Activated T-helper 2 cell treated with anti-CD3 and anti-CD28 coated beads, Interferon-gamma antibody, Interleukin-2, Interleukin-4, amounts not matched to agents 10 μg/mL and 5 μg/mL and 100 μg/mL, durations not matched to agents 14 hours and 24 hours and 36 hours (primary cell): ENCODE measurements around the gene UGT1A8. TPM values are rescaled to one million over a fixed set of nuclear protein-coding genes. Genes with fewer than 3 reads are reported as not detected.
"Not testable (repeated sequence)": the region's sequence is repeated elsewhere in the genome, so short reads cannot be mapped to it uniquely, and the experiment has no call there.

Source experiments
- DNase-seq: peaks from one replicate; pipeline ENCODE4 v3.0.0; 2021; ENCODE audit warnings: low spot score
- H3K27ac Mint-ChIP-seq: one replicate; pipeline ENCODE4 v1.8.0; 2021; ENCODE audit warnings: mixed read lengths
- H3K27me3 Mint-ChIP-seq: one replicate; pipeline ENCODE4 v1.8.0; 2021; ENCODE audit warnings: low read depth, mixed read lengths
- H3K36me3 Mint-ChIP-seq: one replicate; pipeline ENCODE4 v1.8.0; 2021; ENCODE audit warnings: low read depth, mixed read lengths
- H3K4me1 Mint-ChIP-seq: one replicate; pipeline ENCODE4 v1.8.0; 2021; ENCODE audit warnings: low read depth, mixed read lengths
- H3K4me3 Mint-ChIP-seq: one replicate; pipeline ENCODE4 v1.8.0; 2021; ENCODE audit warnings: low read depth, mild to moderate bottlenecking, moderate library complexity, mixed read lengths
- H3K9me3 Mint-ChIP-seq: one replicate; pipeline ENCODE4 v1.8.0; 2021; ENCODE audit warnings: mixed read lengths
- intact Hi-C: fragments of 100-400 bp; cut with micrococcal nuclease; formaldehyde crosslinking; loops from one replicate; pipeline ENCODE4 v1.15.1; 2023
- total RNA-seq: library from RNA; stranded (reverse); gene quantifications from 2 replicates; pipeline ENCODE4 v1.2.3, GENCODE V29; 2022

UGT1A8 gene
- total RNA-seq, 1 donor from 2014 or later = not detected

DNA sequence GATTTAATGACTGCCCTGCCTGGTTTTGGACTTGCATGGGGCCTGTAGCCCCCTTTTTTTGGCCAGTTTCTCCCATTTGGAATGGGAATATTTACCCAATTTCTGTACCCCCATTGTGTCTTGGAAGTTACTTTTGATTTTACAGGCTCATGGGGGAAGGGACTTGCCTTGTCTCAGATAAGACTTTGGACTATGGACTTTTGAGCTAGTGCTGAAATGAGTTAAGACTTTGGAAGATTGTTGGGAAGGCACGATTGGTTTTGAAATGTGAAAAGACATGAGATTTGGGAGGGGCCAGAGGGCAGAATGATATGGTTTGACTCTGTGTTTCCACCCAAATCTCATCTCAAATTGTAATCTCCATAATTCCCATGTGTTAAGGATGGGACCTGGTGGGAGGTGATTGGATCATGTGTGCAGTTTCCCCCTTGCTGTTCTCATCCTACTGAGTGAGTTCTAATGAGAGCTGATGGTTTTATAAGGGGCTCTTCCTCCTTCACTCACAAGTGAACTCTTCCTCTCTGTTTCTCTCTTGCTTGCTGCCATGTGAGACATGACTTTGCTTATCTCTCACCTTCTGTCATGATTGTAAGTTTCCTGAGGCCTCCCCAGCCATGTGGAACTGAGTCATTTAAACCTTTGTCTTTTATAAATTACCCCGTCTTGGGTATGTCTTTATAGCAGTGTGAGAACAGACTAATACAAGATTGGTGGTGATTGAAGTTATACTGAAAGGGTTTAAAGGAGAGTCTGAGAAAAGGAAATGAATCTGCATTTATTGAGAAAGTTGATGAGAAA is 134.0 kb downstream of the UGT1A8 start:
- H3K4me1 Mint-ChIP-seq, H3K36me3 Mint-ChIP-seq, H3K4me3 Mint-ChIP-seq, H3K27me3 Mint-ChIP-seq, DNase-seq, H3K27ac Mint-ChIP-seq, intact Hi-C loops: not testable (repeated sequence)
- H3K9me3 Mint-ChIP-seq = peaks cover 21% of the 10 kb centered on the region

DNA sequence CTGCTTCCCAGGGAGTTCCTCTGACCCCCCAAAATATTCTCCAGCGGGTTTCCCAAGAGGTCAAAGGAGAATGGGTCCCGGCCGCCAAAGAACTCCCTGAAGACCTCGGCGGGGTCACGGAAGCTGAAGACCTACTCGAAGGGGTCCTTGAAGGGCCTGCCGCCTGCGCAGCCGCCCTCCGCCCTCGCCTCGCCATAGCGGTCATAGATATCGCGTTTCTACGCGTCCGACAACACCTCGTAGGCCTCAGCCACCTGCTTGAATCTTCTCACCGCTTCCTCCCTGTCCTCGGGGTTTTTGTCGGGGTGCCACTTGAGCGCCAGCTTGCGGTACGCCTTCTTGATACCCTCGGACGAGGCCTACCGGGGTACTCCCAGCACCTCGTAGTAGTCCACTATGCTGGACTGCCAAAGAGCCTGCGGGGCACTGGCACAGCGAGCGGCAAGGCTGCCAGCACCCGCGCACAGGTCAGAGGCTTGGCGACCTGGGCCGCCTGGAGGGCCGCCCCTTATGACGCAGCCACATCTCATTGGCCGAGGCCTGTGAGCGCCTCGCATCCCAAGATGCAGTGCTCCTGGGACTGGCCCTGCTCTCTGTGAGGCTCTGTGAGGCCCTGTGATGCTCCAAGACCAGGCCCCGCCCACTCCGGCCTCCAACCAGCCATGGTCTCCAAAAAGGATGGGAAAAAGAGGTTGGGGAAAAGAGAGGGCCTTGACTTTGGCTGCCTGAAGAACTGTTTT is 137.6 kb downstream of the UGT1A8 start:
- peaks cover 15% of the 10 kb centered on the region for H3K9me3 Mint-ChIP-seq
- no peak overlapping the region for H3K4me3 Mint-ChIP-seq
- no peak overlapping the region for H3K27ac Mint-ChIP-seq
- H3K27me3 Mint-ChIP-seq = no peaks in the 10 kb centered on the region
- DNase-seq = no peak
- H3K36me3 Mint-ChIP-seq = no peaks in the 10 kb centered on the region
- no peaks in the 10 kb centered on the region for H3K4me1 Mint-ChIP-seq
- intact Hi-C loops = no loop called here

DNA sequence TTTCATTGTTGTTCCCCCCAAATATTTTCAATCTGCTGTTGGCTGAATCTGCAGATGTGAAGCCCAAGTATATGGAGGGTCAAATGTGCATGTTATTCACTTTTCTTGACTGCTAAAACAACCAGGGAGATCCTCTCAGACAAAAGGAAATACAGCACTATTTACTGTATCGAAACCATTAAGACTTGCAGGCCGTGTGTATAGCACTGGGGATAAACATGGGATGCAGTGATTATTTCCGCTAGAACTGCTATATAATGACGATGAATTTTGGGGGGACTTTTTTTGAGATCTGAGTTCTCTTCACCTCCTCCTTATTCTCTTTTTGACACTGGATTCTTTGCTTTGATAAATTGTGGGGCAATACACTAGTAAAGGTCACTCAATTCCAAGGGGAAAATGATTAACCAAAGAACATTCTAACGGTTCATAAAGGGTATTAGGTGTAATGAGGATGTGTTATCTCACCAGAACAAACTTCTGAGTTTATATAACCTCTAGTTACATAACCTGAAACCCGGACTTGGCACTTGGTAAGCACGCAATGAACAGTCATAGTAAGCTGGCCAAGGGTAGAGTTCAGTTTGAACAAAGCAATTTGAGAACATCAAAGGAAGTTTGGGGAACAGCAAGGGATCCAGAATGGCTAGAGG is 139.1 kb downstream of the UGT1A8 start:
- H3K4me3 Mint-ChIP-seq = no peak overlapping the region
- intact Hi-C loops = no loop called here
- peaks cover 5% of the 10 kb centered on the region for H3K9me3 Mint-ChIP-seq
- DNase-seq = no peak
- no peaks in the 10 kb centered on the region for H3K27me3 Mint-ChIP-seq
- H3K27ac Mint-ChIP-seq = no peak overlapping the region
- no peaks in the 10 kb centered on the region for H3K36me3 Mint-ChIP-seq
- H3K4me1 Mint-ChIP-seq = no peaks in the 10 kb centered on the region

DNA sequence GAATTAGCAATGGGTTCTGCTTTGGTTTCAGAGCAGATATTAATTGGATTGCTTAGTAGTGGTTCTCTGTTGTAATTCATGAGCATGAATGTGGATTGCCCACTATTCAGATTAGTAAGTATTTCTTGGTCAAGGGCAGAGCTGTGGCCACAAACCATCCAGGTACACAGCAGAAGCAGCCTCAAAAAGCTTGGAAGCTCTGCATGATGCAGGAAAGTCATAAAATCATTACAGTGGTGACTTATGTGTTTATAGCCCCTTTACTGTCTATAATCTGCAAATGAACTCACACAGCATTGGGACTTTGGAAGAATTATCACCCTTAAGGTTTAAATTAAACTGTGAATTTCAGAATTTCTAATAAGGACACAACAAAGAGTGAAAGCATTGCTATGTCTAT is 140.7 kb downstream of the UGT1A8 start:
- Mint-ChIP-seq H3K36me3 (no peaks in the 10 kb centered on the region), H3K4me3 (no peak overlapping the region), H3K4me1 (no peaks in the 10 kb centered on the region), H3K27ac (no peak overlapping the region), H3K9me3 (no peaks in the 10 kb centered on the region), H3K27me3 (no peaks in the 10 kb centered on the region)
- no peak for DNase-seq
- intact Hi-C loops = no loop called here

DNA sequence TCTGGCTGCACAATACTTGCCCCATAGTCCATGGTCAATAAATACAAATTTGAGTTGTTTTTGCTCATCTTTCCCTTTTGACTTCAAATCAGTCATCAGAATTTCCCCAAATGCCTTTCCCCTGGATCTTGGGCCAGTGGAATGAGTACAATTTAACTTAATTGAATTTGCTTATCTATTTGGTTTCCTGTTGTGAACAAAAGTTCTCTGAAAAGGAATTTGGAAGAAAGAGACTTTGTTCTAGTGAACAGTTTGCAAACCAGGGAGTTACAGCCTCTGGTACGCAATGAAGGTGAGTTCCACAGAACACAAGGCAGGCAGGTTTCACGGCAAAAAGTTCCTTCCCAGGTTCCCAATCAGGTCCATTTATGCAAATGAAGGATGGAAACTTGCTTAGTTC is 141.4 kb downstream of the UGT1A8 start:
- Mint-ChIP-seq H3K4me1 (no peaks in the 10 kb centered on the region), H3K9me3 (no peaks in the 10 kb centered on the region), H3K27ac (no peak overlapping the region), H3K27me3 (peaks cover 4% of the 10 kb centered on the region), H3K36me3 (no peaks in the 10 kb centered on the region), H3K4me3 (no peak overlapping the region)
- intact Hi-C loops = no loop called here
- DNase-seq = no peak

DNA sequence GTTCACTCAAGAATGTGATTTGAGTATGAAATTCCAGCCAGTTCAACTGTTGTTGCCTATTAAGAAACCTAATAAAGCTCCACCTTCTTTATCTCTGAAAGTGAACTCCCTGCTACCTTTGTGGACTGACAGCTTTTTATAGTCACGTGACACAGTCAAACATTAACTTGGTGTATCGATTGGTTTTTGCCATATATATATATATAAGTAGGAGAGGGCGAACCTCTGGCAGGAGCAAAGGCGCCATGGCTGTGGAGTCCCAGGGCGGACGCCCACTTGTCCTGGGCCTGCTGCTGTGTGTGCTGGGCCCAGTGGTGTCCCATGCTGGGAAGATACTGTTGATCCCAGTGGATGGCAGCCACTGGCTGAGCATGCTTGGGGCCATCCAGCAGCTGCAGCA is 142.6 kb downstream of the UGT1A8 start, which contains the start of gene UGT1A1:
UGT1A1 (plus strand) TSS at position 228 of the 400 bp plus-strand sequence; CDS start at position 246, 18 bp downstream.
- Mint-ChIP-seq H3K9me3 (no peaks in the 10 kb centered on the region), H3K27ac (no peak within 1 kb of the TSS), H3K4me3 (no peak within 1 kb of the TSS), H3K4me1 (peaks cover 3% of the 10 kb centered on the region), H3K36me3 (no peaks in the 10 kb centered on the region), H3K27me3 (peaks cover 6% of the 10 kb centered on the region)
- DNase-seq = no peak
- intact Hi-C loops = no loop called here

DNA sequence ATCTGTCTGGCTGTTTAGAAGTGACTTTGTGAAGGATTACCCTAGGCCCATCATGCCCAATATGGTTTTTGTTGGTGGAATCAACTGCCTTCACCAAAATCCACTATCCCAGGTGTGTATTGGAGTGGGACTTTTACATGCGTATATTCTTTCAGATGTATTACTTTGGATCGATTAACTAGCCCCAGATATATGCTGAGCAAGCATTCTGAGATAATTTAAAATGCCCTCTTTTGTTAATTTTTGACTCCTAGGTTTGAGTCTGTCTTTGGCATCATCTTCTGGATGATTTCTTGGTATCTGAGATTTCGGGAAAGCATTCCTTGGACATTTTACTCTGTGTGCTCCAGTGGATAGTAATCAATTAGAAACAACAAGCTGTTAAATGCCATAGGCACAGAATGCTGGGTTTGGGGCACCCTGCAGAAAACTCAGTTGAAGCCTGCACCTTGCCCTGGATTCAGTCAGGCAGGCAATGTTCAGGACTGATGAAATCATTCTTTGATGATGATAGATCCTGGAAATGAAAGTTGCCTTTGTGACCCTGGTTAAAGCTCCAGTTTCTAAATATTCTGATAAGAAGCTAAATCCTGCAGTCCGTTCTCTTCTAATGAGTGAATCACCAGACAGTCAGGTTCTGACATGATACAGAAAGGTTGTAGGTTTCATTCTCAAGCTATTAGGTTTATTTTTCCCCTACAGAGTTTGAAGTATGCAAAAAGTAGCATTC is 143.8 kb downstream of the UGT1A8 start:
- Mint-ChIP-seq H3K36me3 (no peaks in the 10 kb centered on the region), H3K27ac (no peak overlapping the region), H3K4me1 (peaks cover 3% of the 10 kb centered on the region), H3K9me3 (no peaks in the 10 kb centered on the region), H3K27me3 (peaks cover 6% of the 10 kb centered on the region), H3K4me3 (no peak overlapping the region)
- DNase-seq = no peak
- intact Hi-C loops = no loop called here

DNA sequence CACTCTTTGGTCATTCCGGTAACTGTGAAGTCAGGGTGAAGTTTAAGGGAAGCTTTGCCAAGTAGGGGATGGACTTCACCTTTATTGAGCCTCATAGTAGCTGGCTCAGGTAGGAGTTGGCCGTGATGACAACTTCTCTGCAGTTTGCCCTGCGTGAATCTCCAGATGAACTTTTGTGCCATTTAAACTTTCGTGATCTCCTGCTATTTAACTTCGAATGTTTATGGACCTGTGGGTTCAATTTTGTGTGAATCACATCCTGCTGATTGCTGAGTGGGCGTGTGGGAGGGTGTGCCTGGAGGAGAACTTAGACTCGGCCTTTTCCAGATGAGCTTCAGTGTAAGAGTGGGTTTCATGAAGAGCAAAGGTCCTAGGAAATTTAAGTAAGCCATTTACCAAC is 146.8 kb downstream of the UGT1A8 start:
- DNase-seq = no peak
- intact Hi-C loops = no loop called here
- H3K4me3 Mint-ChIP-seq = no peak overlapping the region
- H3K9me3 Mint-ChIP-seq = no peaks in the 10 kb centered on the region
- peaks cover 3% of the 10 kb centered on the region for H3K4me1 Mint-ChIP-seq
- H3K27ac Mint-ChIP-seq = no peak overlapping the region
- H3K27me3 Mint-ChIP-seq = peaks cover 6% of the 10 kb centered on the region
- no peaks in the 10 kb centered on the region for H3K36me3 Mint-ChIP-seq

DNA sequence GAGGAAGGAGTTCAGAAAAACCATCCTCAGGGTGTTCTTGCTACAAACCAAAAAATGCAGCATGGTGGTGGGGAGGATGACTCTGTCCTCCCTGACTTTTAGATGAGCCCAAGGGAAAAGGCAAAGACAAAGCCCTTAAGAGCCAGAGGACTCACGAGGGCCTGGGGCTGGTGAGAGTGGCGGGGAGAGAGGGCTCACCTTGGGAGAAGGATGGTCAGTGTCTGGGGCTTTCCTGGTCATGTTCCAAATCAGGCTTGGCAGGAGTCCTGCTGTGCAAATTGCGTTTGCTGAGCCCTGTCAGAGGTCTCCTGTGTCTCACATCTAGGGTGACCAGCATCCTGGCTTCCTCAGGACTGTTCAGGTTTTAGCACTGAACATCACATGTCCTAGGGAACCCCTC is 147.3 kb downstream of the UGT1A8 start:
- Mint-ChIP-seq H3K27me3 (peaks cover 6% of the 10 kb centered on the region), H3K4me3 (no peak overlapping the region), H3K27ac (no peak overlapping the region), H3K9me3 (no peaks in the 10 kb centered on the region), H3K4me1 (peaks cover 3% of the 10 kb centered on the region), H3K36me3 (no peaks in the 10 kb centered on the region)
- DNase-seq = no peak
- intact Hi-C loops = no loop called here

DNA sequence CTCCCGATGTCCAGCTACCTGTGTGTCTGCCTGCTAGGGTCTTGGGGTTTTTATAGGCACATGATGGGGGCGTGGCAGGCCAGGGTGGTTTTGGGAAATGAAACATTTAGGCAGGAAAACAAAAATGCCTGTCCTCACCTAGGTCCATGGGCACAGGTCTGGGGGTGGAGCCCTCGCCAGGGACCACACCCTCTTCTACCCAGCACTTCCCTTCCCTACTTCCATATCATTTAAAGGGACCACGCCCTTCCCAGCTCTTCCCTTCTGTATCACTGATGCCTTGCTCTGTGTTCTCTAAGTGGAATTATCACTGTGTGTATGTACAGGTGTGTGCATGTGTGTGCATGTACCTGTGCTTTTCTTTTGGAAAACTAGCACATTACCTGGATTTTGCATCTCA is 149.0 kb downstream of the UGT1A8 start:
- intact Hi-C loops = no loop called here
- H3K4me1 Mint-ChIP-seq = peaks cover 3% of the 10 kb centered on the region

DNA sequence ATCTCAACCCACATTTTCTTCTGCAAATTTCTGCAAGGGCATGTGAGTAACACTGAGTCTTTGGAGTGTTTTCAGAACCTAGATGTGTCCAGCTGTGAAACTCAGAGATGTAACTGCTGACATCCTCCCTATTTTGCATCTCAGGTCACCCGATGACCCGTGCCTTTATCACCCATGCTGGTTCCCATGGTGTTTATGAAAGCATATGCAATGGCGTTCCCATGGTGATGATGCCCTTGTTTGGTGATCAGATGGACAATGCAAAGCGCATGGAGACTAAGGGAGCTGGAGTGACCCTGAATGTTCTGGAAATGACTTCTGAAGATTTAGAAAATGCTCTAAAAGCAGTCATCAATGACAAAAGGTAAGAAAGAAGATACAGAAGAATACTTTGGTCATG is 150.6 kb downstream of the UGT1A8 start:
- Mint-ChIP-seq H3K4me3 (no peak overlapping the region), H3K27me3 (peaks cover 6% of the 10 kb centered on the region), H3K9me3 (no peaks in the 10 kb centered on the region), H3K36me3 (no peaks in the 10 kb centered on the region), H3K4me1 (peaks cover 3% of the 10 kb centered on the region), H3K27ac (no peak overlapping the region)
- DNase-seq = no peak
- intact Hi-C loops = no loop called here

More for the DNA sequence above, 149.0 kb downstream of the UGT1A8 start:
- Mint-ChIP-seq H3K4me3 (no peak overlapping the region), H3K9me3 (no peaks in the 10 kb centered on the region), H3K36me3 (no peaks in the 10 kb centered on the region), H3K27ac (no peak overlapping the region), H3K27me3 (peaks cover 6% of the 10 kb centered on the region)
- DNase-seq = no peak

DNA sequence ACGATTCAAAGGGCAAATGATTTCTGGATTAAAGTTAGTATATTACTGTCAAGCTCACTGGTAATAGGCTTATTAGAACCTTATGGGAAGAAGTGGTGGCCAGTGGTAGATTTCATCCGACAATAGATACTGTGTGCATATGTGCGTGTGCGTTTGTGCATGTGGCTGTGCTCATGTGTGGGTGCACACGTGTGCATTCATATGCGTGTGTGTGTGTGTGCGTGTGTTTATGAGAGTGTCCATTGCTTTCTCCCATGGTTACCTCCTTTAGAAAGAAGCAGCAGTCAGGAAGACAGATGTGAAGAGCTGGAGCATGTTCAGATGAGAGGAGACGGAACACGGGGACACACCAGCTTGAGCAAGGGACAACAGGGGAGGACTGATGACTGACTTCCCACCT is 151.8 kb downstream of the UGT1A8 start:
- intact Hi-C loops = no loop called here
- H3K4me3 Mint-ChIP-seq = no peak overlapping the region

More for the DNA sequence above, 151.8 kb downstream of the UGT1A8 start:
- Mint-ChIP-seq H3K27me3 (peaks cover 2% of the 10 kb centered on the region), H3K36me3 (no peaks in the 10 kb centered on the region), H3K9me3 (no peaks in the 10 kb centered on the region), H3K27ac (no peak overlapping the region), H3K4me1 (peaks cover 3% of the 10 kb centered on the region)
- DNase-seq = no peak
